Aorta (tissue), 5 donors: ENCODE results near the gene PLAC8L1. TPM values are rescaled to one million over a fixed set of nuclear protein-coding genes. Genes with fewer than 3 reads are reported as not detected.
"Not testable (repeated sequence)": the region's sequence is repeated elsewhere in the genome, so short reads cannot be mapped to it uniquely, and the experiment has no call there.

Experiments used
- ATAC-seq: fragments of 200-7000 bp; cut with Tn5 transposase; one replicate; pipeline ENCODE4 v1.9.1; 2022; ENCODE audit warnings: moderate library complexity; ENCODE audit not compliant: low FRiP score
- DNase-seq, 2 donors: peaks; one replicate each; pipeline ENCODE4 v3.0.0-alpha.2; 2020
- H3K27ac ChIP-seq, 2 donors: one replicate each; pipeline ENCODE4 v1.5.1; 2013; ENCODE audit warnings: low read length in 2 of 2, mild to moderate bottlenecking in 2 of 2, moderate library complexity in 2 of 2, control low read depth in 1 of 2, inconsistent platforms in 1 of 2, low read depth in 1 of 2
- H3K27me3 ChIP-seq, 2 donors: one replicate each; pipeline ENCODE4 v1.6.1; 2013; ENCODE audit warnings: control low read depth in 1 of 2, low read length in 1 of 2, mild to moderate bottlenecking in 1 of 2, moderate library complexity in 1 of 2; ENCODE audit not compliant: insufficient read depth in 2 of 2, control insufficient read depth in 1 of 2
- H3K36me3 ChIP-seq, 2 donors: one replicate each; pipeline ENCODE4 v1.6.1; 2013; ENCODE audit warnings: control low read depth in 1 of 2, low read length in 1 of 2, mild to moderate bottlenecking in 1 of 2; ENCODE audit not compliant: insufficient read depth in 2 of 2, control insufficient read depth in 1 of 2
- H3K4me1 ChIP-seq, 2 donors: one replicate each; pipeline ENCODE4 v1.6.1; 2013; ENCODE audit warnings: low read length in 2 of 2, control low read depth in 1 of 2, mild to moderate bottlenecking in 1 of 2, moderate library complexity in 1 of 2; ENCODE audit not compliant: insufficient read depth in 2 of 2, control insufficient read depth in 1 of 2
- H3K4me3 ChIP-seq, 2 donors: one replicate each; pipeline ENCODE4 v1.5.1; 2013; ENCODE audit warnings: low read length in 2 of 2, control low read depth in 1 of 2, mild to moderate bottlenecking in 1 of 2
- H3K9me3 ChIP-seq: one replicate; pipeline ENCODE4 v1.6.1; 2013; ENCODE audit warnings: mild to moderate bottlenecking, low read length; ENCODE audit not compliant: control insufficient read depth
- WGBS, 2 donors: extraction: QIAGEN DNeasy Blood & Tissue Kit; methylation state at CpG; one replicate each; pipeline ENCODE4 v1.1.7; 2013; 5-methylcytosine and 5-hydroxymethylcytosine counted together
- intact Hi-C, 2 donors: fragments of 100-400 bp; cut with DNase I; formaldehyde crosslinking; loops; one replicate each; pipeline versions ENCODE4 v1.14.2 to v1.15.0; 2022
- long read RNA-seq, 2 donors: library from polyadenylated mRNA; unstranded; transcript quantifications; one replicate each; pipeline ENCODE4 v2.0.0, GENCODE V29; 2020 to 2021
- polyA plus RNA-seq, 2 donors: library from polyadenylated mRNA; stranded (reverse); fragments of 200-250 nt; gene quantifications; one replicate each; pipeline ENCODE4 v1.2.3, GENCODE V29; 2013
- total RNA-seq, 2 donors: library from RNA; stranded (reverse); fragmentation: NEBNext Ultra II Directional; extraction: Animal tissue kit (Norgen Biotek cat#: 25700); gene quantifications; one replicate each; pipeline ENCODE4 v1.2.1, GENCODE V29; 2021
- donor health status: healthy with polysubstance abuse.
- donor health status: Bipolar disorder and iron deficiency.
- donor health status: DM: no; HTN: no; CAD: no.
- donor health status: DM: no; HTN: no; CAD: no.
- donor health status: DM: yes; HTN: yes; CAD: no.

Gene PLAC8L1
- total RNA-seq (under 1 TPM in 1 of 2 donors, not detected in 1; 0.87 TPM), polyA plus RNA-seq (under 1 TPM in 1 of 2 donors, not detected in 1; 0.84 TPM)
- long read RNA-seq, donor 1, partial matches to known transcripts, result 0 of 1 reads
- long read RNA-seq, donor 1, other reads (novel, unspliced or antisense), result 1 of 1 reads
- long read RNA-seq, donor 2, result 0 reads

DNA sequence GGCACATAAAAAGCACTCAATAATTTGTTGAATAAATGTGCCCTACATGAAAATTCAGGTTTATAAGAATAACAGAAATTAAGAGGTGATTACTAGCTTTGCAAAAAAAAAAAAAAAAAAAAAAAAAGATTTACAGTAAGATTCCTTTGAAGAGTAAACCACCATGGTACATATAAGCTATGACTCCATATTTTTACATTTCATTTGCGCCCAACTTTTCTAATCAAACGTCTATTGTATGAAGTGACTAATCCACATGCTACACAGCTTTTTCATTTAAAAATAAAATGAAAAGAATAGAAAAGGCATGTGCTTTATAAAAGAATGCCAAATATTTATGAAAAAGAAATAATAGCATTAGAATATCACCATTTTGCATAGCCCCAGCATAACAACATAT, at the start of gene PLAC8L1:
TSS of gene PLAC8L1 (minus strand) at position 101 of the 400 bp plus-strand sequence. CDS start 1,266 bp downstream, outside the sequence.
- WGBS, 2 donors, result 78 to 85% methylated on average over 2 of the region's 2 CpGs
- H3K4me3 ChIP-seq, result no peak within 1 kb of the TSS
- no peak for DNase-seq
- ATAC-seq, result no peak
- intact Hi-C loops, result no loop called here
- no peaks in the 10 kb centered on the region for H3K4me1 ChIP-seq
- peaks cover 0 to 5% of the 10 kb centered on the region in 2 donors for H3K36me3 ChIP-seq
- no peak within 1 kb of the TSS for H3K27ac ChIP-seq
- H3K27me3 ChIP-seq, result no peaks in the 10 kb centered on the region
- H3K9me3 ChIP-seq, result no peaks in the 10 kb centered on the region

DNA sequence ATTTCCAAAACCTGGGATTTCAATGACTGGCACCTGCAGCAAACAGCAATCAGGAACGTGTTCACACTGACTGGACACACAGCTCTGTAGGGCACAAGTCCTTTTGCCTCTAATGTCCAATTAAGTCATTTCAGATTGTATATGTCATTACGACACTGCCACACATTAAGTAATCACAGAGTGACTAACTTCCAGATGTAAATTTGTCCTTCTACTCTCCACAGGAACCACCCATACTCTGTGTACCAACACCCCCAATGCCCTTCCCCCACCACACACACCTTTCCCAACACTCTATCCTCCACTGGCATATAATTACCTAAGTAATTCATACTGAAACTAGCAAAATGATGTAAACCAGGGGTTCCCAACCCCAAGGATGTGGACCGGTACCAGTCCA, 46.6 kb upstream of the PLAC8L1 start:
- intact Hi-C loops, result no loop called here
- Histone ChIP-seq H3K4me1 (no peaks in the 10 kb centered on the region), H3K36me3 (peaks cover 5 to 10% of the 10 kb centered on the region in 2 donors), H3K9me3 (no peaks in the 10 kb centered on the region), H3K4me3 (no peak overlapping the region), H3K27ac (no peak overlapping the region), H3K27me3 (no peaks in the 10 kb centered on the region)
- ATAC-seq (no peak), DNase-seq (no peak)
- 51 to 85% methylated on average over 3 of the region's 3 CpGs for WGBS, 2 donors

- Histone ChIP-seq H3K4me3 (no peak overlapping the region), H3K27ac (no peak overlapping the region), H3K36me3 (peaks cover 2 to 6% of the 10 kb centered on the region in 2 donors), H3K4me1 (no peaks in the 10 kb centered on the region), H3K27me3 (no peaks in the 10 kb centered on the region), H3K9me3 (no peaks in the 10 kb centered on the region)
- 27 to 80% methylated on average over 8 of the region's 8 CpGs for WGBS, 2 donors
- intact Hi-C loops, result loop anchor here in 1 of 2 donors (10.0 kb wide), 1 partner anchor 287 kb away; no protein-coding TSS in a partner anchor
- DNase-seq (no peak), ATAC-seq (no peak)
These were observed 32.6 kb upstream of the PLAC8L1 start for GRCh38 chr5:146137967-146138403.

- H3K36me3 ChIP-seq, result peaks cover 2 to 7% of the 10 kb centered on the region in 2 donors
- no peaks in the 10 kb centered on the region for H3K9me3 ChIP-seq
- no peak overlapping the region for H3K4me3 ChIP-seq
- WGBS, 2 donors, result 34 to 45% methylated on average over 3 of the region's 3 CpGs
- H3K4me1 ChIP-seq, result no peaks in the 10 kb centered on the region
- DNase-seq (no peak), ATAC-seq (no peak)
- no peaks in the 10 kb centered on the region for H3K27me3 ChIP-seq
- H3K27ac ChIP-seq, result no peak overlapping the region
- intact Hi-C loops, result loop anchor here in 1 of 2 donors (10.0 kb wide), 1 partner anchor 294 kb away; no protein-coding TSS in a partner anchor
These were observed 25.2 kb upstream of the PLAC8L1 start for GRCh38 chr5:146130440-146131045.

- Histone ChIP-seq H3K4me3 (no peak overlapping the region), H3K4me1 (no peaks in the 10 kb centered on the region), H3K36me3 (peaks cover 0 to 7% of the 10 kb centered on the region in 2 donors), H3K27ac (no peak overlapping the region), H3K9me3 (no peaks in the 10 kb centered on the region), H3K27me3 (no peaks in the 10 kb centered on the region)
- DNase-seq (no peak), ATAC-seq (no peak)
- intact Hi-C loops, result no loop called here
These were observed 20.7 kb upstream of the PLAC8L1 start for GRCh38 chr5:146126068-146126467.

DNA sequence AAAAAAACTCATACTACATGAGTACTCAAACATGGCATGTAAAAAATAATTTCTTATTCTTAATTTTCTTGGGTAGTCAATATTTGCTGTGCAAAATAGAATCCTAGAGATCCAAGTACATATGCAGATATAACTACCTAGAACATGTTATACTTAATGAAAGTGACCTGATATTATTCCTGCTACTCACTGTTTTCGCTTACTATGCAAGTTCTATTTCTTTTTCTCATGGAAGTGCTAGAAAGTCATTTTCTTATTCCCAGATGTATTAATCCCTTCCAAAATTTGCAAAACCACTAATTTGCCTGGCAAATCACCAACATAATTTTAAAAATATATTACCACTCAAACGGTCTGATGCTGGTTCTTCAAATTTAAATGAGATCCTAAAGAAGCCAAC, 19.2 kb upstream of the PLAC8L1 start:
- peaks cover 2 to 7% of the 10 kb centered on the region in 2 donors for H3K36me3 ChIP-seq
- H3K9me3 ChIP-seq, result no peaks in the 10 kb centered on the region
- ATAC-seq (no peak), DNase-seq (no peak)
- WGBS, 2 donors, result 56 to 70% methylated on average over 2 of the region's 2 CpGs
- H3K4me1 ChIP-seq, result no peaks in the 10 kb centered on the region
- no peaks in the 10 kb centered on the region for H3K27me3 ChIP-seq
- intact Hi-C loops, result no loop called here
- no peak overlapping the region for H3K4me3 ChIP-seq
- H3K27ac ChIP-seq, result no peak overlapping the region

DNA sequence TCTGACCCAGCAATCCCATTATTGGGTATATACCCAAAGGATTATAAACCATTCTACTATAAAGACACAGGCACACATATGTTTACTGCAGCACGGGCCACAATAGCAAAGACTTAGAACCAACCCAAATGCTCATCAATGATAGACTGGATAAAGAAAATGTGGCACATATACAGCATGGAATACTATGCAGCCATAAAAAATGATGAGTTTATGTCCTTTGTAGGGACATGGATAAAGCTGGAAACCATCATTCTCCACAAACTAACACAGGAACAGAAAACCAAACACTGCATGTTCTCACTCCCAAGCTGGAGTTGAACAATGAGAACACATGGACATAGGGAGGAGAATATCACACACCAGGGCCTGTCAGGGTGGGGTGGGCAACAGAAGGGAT, 16.1 kb upstream of the PLAC8L1 start:
- 99 to 100% methylated on average over 1 of the region's 1 CpG for WGBS, 2 donors
- DNase-seq, intact Hi-C loops, H3K4me3 ChIP-seq, H3K4me1 ChIP-seq, H3K9me3 ChIP-seq, ATAC-seq, H3K27ac ChIP-seq, H3K36me3 ChIP-seq, H3K27me3 ChIP-seq: not testable (repeated sequence)

- no peak for DNase-seq
- H3K4me3 ChIP-seq, result no peak overlapping the region
- H3K36me3 ChIP-seq, result peaks cover 0 to 4% of the 10 kb centered on the region in 2 donors
- H3K27ac ChIP-seq, result no peak overlapping the region
- no peaks in the 10 kb centered on the region for H3K27me3 ChIP-seq
- intact Hi-C loops, result no loop called here
- no peaks in the 10 kb centered on the region for H3K4me1 ChIP-seq
- no peak for ATAC-seq
- no peaks in the 10 kb centered on the region for H3K9me3 ChIP-seq
These were observed 12.9 kb upstream of the PLAC8L1 start for GRCh38 chr5:146118322-146118721.

DNA sequence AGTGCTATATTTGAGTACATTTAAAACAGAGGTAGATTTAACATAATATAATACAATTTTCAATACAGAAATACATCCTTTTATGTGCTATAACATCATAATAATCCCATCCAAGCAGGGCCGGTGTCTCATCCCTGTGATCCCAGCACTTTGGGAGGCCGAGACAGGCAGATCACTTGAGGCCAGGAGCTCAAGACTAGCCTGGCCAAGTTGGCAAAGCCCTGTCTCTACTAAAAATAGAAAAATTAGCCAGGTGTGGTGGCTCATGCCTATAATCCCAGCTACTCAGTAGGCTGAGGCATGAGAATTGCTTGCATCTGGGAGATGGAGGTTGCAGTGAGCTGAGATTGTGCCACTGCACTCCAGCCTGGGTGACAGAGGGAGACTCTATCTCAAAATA, 11.8 kb upstream of the PLAC8L1 start:
- H3K27ac ChIP-seq, H3K27me3 ChIP-seq, H3K4me3 ChIP-seq, H3K9me3 ChIP-seq, ATAC-seq, H3K36me3 ChIP-seq, H3K4me1 ChIP-seq, intact Hi-C loops, DNase-seq: not testable (repeated sequence)
- WGBS, 2 donors, result 92% methylated on average over 2 of the region's 2 CpGs
